SK-N-SH (cell line): ENCODE results near the gene IL16. TPM values are rescaled to one million over a fixed set of nuclear protein-coding genes. Genes with fewer than 3 reads are reported as not detected.

ENCODE experiments used
- CTCF ChIA-PET: fragments of 300-600, 350-600 bp; formaldehyde crosslinking; extraction: SDS; loops from one replicate; lab custom pipeline; 2021; lab: Yijun Ruan, JAX
- POLR2A ChIA-PET: fragments of 350-600 bp; sonication (Branson Sonifier 250); formaldehyde crosslinking; extraction: SDS; loops from one replicate; lab custom pipeline; 2020; ENCODE audit warnings: antibody characterized with exemption, inconsistent platforms; lab: Yijun Ruan, JAX
- DNase-seq: peaks from one replicate; pipeline ENCODE4 v3.0.0; 2012
- H2AFZ ChIP-seq: fragments of 200-600 bp; sonication (generic); 2 replicates; pipeline ENCODE4 v1.8.1; 2016; ENCODE audit warnings: antibody characterized with exemption, mild to moderate bottlenecking, low read depth
- H3F3A ChIP-seq: fragments of 200-600 bp; sonication (generic); replicated peaks from 2 replicates; pipeline ENCODE3; 2016; ENCODE audit warnings: antibody characterized with exemption, mild to moderate bottlenecking; ENCODE audit not compliant: insufficient read depth
- H3K27ac ChIP-seq, 2 experiments: fragments of 200-500 bp in 1 of 2; fragments of 200-600 bp in 1 of 2; sonication (Bioruptor generic) in 1 of 2; sonication (generic), shearing (Covaris generic) in 1 of 2; 2 replicates each; pipeline versions ENCODE4 v1.5.1 to v1.6.1; 2014 to 2016; ENCODE audit warnings: low read depth in 2 of 2, inconsistent platforms in 1 of 2, low read length in 1 of 2, mild to moderate bottlenecking in 1 of 2, mixed read lengths in 1 of 2
- H3K27me3 ChIP-seq: fragments of 200-600 bp; sonication (generic), shearing (Covaris generic); 2 replicates; pipeline ENCODE4 v1.6.1; 2016; ENCODE audit warnings: mixed run types; ENCODE audit not compliant: insufficient read depth
- H3K36me3 ChIP-seq, 2 experiments: fragments of 200-500 bp in 1 of 2; fragments of 200-600 bp in 1 of 2; sonication (Bioruptor generic) in 1 of 2; sonication (generic) in 1 of 2; replicated peaks in 1 of 2; 2 replicates each; pipeline versions ENCODE3 to v1.5.1; 2014 to 2016; ENCODE audit warnings: low read length in 1 of 2, mild to moderate bottlenecking in 1 of 2; ENCODE audit not compliant: insufficient read depth in 2 of 2, control insufficient read depth in 1 of 2
- H3K4me1 ChIP-seq, 2 experiments: fragments of 200-500 bp in 1 of 2; fragments of 200-600 bp in 1 of 2; sonication (Bioruptor generic) in 1 of 2; sonication (generic), shearing (Covaris generic) in 1 of 2; 2 replicates each; pipeline versions ENCODE4 v1.5.1 to v1.6.1; 2014 to 2016; ENCODE audit warnings: low read depth in 1 of 2, low read length in 1 of 2, mixed run types in 1 of 2; ENCODE audit not compliant: insufficient read depth in 2 of 2, control insufficient read depth in 1 of 2
- H3K4me2 ChIP-seq: fragments of 200-600 bp; sonication (generic), shearing (Covaris generic); 2 replicates; pipeline ENCODE4 v1.6.1; 2017; ENCODE audit warnings: mixed run types
- H3K4me3 ChIP-seq, 2 experiments: fragments of 200-500 bp in 1 of 2; fragments of 200-600 bp in 1 of 2; sonication (Bioruptor generic) in 1 of 2; sonication (generic), shearing (Covaris generic) in 1 of 2; 2 replicates each; pipeline versions ENCODE4 v1.5.1 to v1.8.1; 2014 to 2016; ENCODE audit warnings: low read depth in 2 of 2, inconsistent platforms in 1 of 2, low read length in 1 of 2, mild to moderate bottlenecking in 1 of 2, mixed read lengths in 1 of 2, moderate library complexity in 1 of 2
- H3K79me2 ChIP-seq: fragments of 200-600 bp; sonication (generic); 2 replicates; pipeline ENCODE4 v1.8.1; 2017; ENCODE audit warnings: mild to moderate bottlenecking; ENCODE audit not compliant: insufficient read depth
- H3K9ac ChIP-seq: fragments of 200-600 bp; sonication (generic); 2 replicates; pipeline ENCODE4 v1.6.1; 2017; ENCODE audit warnings: mixed run types
- H3K9me2 ChIP-seq: fragments of 200-600 bp; sonication (generic); 2 replicates; pipeline ENCODE4 v1.6.1; 2017; ENCODE audit warnings: mixed run types
- H3K9me3 ChIP-seq: fragments of 200-600 bp; sonication (generic); 2 replicates; pipeline ENCODE4 v1.6.1; 2017; ENCODE audit warnings: mixed run types, mild to moderate bottlenecking, moderate library complexity
- H4K20me1 ChIP-seq: fragments of 200-600 bp; sonication (generic); 2 replicates; pipeline ENCODE4 v1.6.1; 2017; ENCODE audit warnings: mild to moderate bottlenecking, mixed run types; ENCODE audit not compliant: insufficient read depth
- ELF1 ChIP-seq: IDR thresholded peaks from 2 replicates; pipeline ENCODE4 v1.4.0; 2012
- EP300 ChIP-seq, 2 experiments: IDR thresholded peaks; 2 replicates each; pipeline versions ENCODE4 v1.4.0 to v1.6.1; 2012; ENCODE audit warnings: borderline replicate concordance in 1 of 2, low read depth in 1 of 2, low read length in 1 of 2
- FOSL2 ChIP-seq: IDR thresholded peaks from 2 replicates; pipeline ENCODE4 v1.4.0; 2012; ENCODE audit warnings: low read depth, mild to moderate bottlenecking, moderate library complexity, borderline replicate concordance
- FOXJ3 ChIP-seq: sonication (generic); formaldehyde crosslinking; IDR thresholded peaks from 2 replicates; pipeline ENCODE4 v1.5.1; 2020; ENCODE audit warnings: mild to moderate bottlenecking, missing genetic modification reagents
- FOXM1 ChIP-seq: IDR thresholded peaks from 2 replicates; pipeline ENCODE4 v1.4.0; 2012; ENCODE audit warnings: low read depth, mild to moderate bottlenecking
- GABPA ChIP-seq: IDR thresholded peaks from 2 replicates; pipeline ENCODE4 v1.4.0; 2012; ENCODE audit warnings: low read depth, mild to moderate bottlenecking
- GATA2 ChIP-seq: sonication (generic); formaldehyde crosslinking; IDR thresholded peaks from 2 replicates; pipeline ENCODE4 v1.5.0; 2020; ENCODE audit warnings: mild to moderate bottlenecking, missing genetic modification reagents
- MEF2A ChIP-seq: IDR thresholded peaks from 2 replicates; pipeline ENCODE4 v1.4.0; 2012; ENCODE audit warnings: low read depth, borderline replicate concordance
- MXI1 ChIP-seq: IDR thresholded peaks from 2 replicates; pipeline ENCODE4 v1.6.1; 2012; ENCODE audit warnings: mild to moderate bottlenecking, low read depth, low read length, improper control_type of control experiment
- NFIC ChIP-seq: IDR thresholded peaks from 2 replicates; pipeline ENCODE4 v1.4.0; 2012; ENCODE audit warnings: borderline replicate concordance
- POLR2AphosphoS5 ChIP-seq: IDR thresholded peaks from 2 replicates; pipeline ENCODE4 v1.6.1; 2012; ENCODE audit warnings: low read depth, low read length
- RAD21 ChIP-seq: IDR thresholded peaks from 2 replicates; pipeline ENCODE4 v1.6.1; 2012; ENCODE audit warnings: mild to moderate bottlenecking, low read length
- SIN3A ChIP-seq: IDR thresholded peaks from 2 replicates; pipeline ENCODE4 v1.6.1; 2012; ENCODE audit warnings: low read depth, mild to moderate bottlenecking, low read length, moderate library complexity, borderline replicate concordance
- TAF1 ChIP-seq: IDR thresholded peaks from 2 replicates; pipeline ENCODE4 v1.6.1; 2012; ENCODE audit warnings: low read depth, mild to moderate bottlenecking, low read length, moderate library complexity, borderline replicate concordance
- WGBS: methylation state at CpG from one replicate; pipeline ENCODE4 v1.1.6; 2017; ENCODE audit warnings: low lambda C conversion rate; 5-methylcytosine and 5-hydroxymethylcytosine counted together
- polyA plus RNA-seq, 3 experiments: library from polyadenylated mRNA; depleted of rRNA; stranded (reverse); fragments of >200 nt; gene quantifications; 2 replicates each; pipeline ENCODE4 v1.2.3, GENCODE V29; 2012
- TF ChIP-seq, protein P1 (sequence below): IDR thresholded peaks from 2 replicates; pipeline ENCODE4 v1.4.0; 2012; ENCODE audit warnings: low read depth, borderline replicate concordance
- TF ChIP-seq, protein P2 (sequence below): IDR thresholded peaks from 2 replicates; pipeline ENCODE4 v1.4.0; 2012; ENCODE audit warnings: low read depth
- TF ChIP-seq, protein P3 (sequence below): IDR thresholded peaks from 2 replicates; pipeline ENCODE4 v1.4.0; 2012; ENCODE audit warnings: low read depth, borderline replicate concordance
- TF ChIP-seq, protein P4 (sequence below): fragments of 150-350 bp; IDR thresholded peaks from 2 replicates; pipeline ENCODE4 v1.6.1; 2017; ENCODE audit warnings: antibody characterized with exemption, low read length, low read depth, borderline replicate concordance
- TF ChIP-seq, protein P5 (sequence below): IDR thresholded peaks from 2 replicates; pipeline ENCODE4 v1.6.1; 2012; ENCODE audit warnings: mild to moderate bottlenecking, low read depth, low read length, moderate library complexity

The IL16 gene
- polyA plus RNA-seq, 1 of the 3 experiments (the other 2 are of a cell fraction): not detected

DNA sequence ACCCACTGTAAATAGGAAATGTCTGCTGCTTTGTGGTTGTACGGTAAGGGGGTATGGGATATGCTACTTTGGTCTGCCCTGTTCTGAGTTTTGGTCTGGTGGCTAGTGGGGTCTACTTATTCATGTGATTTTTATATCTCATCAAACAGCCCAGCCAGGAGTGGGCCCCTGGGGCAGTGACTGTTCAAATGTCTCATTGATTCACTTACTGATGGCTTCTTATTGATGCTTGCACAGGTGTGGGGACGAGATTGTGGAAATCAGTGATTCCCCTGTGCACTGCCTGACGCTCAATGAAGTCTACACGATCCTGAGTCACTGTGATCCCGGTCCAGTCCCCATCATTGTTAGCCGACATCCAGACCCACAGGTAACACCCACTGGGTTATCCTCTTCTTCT, 88.8 kb downstream of the IL16 start:
- Histone ChIP-seq H3K79me2 (no peaks in the 10 kb centered on the region), H3K36me3 (no peaks in the 10 kb centered on the region), H3K9me3 (no peaks in the 10 kb centered on the region), H4K20me1 (no peaks in the 10 kb centered on the region), H3K27me3 (peaks cover 29% of the 10 kb centered on the region), H3F3A (no peaks in the 10 kb centered on the region), H3K27ac (no peak overlapping the region), H2AFZ (no peak overlapping the region), H3K9ac (no peak overlapping the region), H3K4me3 (no peak overlapping the region), H3K4me1 (no peaks in the 10 kb centered on the region), H3K4me2 (no peak overlapping the region), H3K9me2 (no peaks in the 10 kb centered on the region)
- TF ChIP-seq, protein P1, sequence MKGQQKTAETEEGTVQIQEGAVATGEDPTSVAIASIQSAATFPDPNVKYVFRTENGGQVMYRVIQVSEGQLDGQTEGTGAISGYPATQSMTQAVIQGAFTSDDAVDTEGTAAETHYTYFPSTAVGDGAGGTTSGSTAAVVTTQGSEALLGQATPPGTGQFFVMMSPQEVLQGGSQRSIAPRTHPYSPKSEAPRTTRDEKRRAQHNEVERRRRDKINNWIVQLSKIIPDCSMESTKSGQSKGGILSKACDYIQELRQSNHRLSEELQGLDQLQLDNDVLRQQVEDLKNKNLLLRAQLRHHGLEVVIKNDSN: no peak
- TF ChIP-seq, protein P2, sequence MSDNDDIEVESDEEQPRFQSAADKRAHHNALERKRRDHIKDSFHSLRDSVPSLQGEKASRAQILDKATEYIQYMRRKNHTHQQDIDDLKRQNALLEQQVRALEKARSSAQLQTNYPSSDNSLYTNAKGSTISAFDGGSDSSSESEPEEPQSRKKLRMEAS: no peak
- no peak for TF ChIP-seq ELF1
- no peak for TF ChIP-seq SIN3A
- TF ChIP-seq GATA2 (CRISPR knock-in tag): no peak
- TF ChIP-seq MXI1: no peak
- TF ChIP-seq, protein P3, sequence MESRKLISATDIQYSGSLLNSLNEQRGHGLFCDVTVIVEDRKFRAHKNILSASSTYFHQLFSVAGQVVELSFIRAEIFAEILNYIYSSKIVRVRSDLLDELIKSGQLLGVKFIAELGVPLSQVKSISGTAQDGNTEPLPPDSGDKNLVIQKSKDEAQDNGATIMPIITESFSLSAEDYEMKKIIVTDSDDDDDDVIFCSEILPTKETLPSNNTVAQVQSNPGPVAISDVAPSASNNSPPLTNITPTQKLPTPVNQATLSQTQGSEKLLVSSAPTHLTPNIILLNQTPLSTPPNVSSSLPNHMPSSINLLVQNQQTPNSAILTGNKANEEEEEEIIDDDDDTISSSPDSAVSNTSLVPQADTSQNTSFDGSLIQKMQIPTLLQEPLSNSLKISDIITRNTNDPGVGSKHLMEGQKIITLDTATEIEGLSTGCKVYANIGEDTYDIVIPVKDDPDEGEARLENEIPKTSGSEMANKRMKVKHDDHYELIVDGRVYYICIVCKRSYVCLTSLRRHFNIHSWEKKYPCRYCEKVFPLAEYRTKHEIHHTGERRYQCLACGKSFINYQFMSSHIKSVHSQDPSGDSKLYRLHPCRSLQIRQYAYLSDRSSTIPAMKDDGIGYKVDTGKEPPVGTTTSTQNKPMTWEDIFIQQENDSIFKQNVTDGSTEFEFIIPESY: no peak
- no peak for TF ChIP-seq RAD21
- no peak for TF ChIP-seq TAF1
- TF ChIP-seq POLR2AphosphoS5: no peak
- TF ChIP-seq, protein P4, sequence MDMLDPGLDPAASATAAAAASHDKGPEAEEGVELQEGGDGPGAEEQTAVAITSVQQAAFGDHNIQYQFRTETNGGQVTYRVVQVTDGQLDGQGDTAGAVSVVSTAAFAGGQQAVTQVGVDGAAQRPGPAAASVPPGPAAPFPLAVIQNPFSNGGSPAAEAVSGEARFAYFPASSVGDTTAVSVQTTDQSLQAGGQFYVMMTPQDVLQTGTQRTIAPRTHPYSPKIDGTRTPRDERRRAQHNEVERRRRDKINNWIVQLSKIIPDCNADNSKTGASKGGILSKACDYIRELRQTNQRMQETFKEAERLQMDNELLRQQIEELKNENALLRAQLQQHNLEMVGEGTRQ: no peak
- no peak for TF ChIP-seq FOSL2
- no peak for TF ChIP-seq MEF2A
- TF ChIP-seq, protein P5, sequence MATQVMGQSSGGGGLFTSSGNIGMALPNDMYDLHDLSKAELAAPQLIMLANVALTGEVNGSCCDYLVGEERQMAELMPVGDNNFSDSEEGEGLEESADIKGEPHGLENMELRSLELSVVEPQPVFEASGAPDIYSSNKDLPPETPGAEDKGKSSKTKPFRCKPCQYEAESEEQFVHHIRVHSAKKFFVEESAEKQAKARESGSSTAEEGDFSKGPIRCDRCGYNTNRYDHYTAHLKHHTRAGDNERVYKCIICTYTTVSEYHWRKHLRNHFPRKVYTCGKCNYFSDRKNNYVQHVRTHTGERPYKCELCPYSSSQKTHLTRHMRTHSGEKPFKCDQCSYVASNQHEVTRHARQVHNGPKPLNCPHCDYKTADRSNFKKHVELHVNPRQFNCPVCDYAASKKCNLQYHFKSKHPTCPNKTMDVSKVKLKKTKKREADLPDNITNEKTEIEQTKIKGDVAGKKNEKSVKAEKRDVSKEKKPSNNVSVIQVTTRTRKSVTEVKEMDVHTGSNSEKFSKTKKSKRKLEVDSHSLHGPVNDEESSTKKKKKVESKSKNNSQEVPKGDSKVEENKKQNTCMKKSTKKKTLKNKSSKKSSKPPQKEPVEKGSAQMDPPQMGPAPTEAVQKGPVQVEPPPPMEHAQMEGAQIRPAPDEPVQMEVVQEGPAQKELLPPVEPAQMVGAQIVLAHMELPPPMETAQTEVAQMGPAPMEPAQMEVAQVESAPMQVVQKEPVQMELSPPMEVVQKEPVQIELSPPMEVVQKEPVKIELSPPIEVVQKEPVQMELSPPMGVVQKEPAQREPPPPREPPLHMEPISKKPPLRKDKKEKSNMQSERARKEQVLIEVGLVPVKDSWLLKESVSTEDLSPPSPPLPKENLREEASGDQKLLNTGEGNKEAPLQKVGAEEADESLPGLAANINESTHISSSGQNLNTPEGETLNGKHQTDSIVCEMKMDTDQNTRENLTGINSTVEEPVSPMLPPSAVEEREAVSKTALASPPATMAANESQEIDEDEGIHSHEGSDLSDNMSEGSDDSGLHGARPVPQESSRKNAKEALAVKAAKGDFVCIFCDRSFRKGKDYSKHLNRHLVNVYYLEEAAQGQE: no peak
- TF ChIP-seq GABPA: no peak
- no peak for TF ChIP-seq FOXM1
- no peak for TF ChIP-seq EP300 (IDR thresholded peaks at IDR 0.05; ENCODE audit: borderline replicate concordance in 1 of 2, low read depth in 1 of 2, low read length in 1 of 2)
- no peak for TF ChIP-seq NFIC
- TF ChIP-seq FOXJ3 (CRISPR knock-in tag): no peak
- 47% methylated on average over 6 of the region's 6 CpGs for WGBS
- CTCF ChIA-PET: interaction anchor here (2.5 kb wide), 1 partner anchor 10 kb away, joined by 19 read pairs; no protein-coding TSS in a partner anchor
- POLR2A ChIA-PET: no interaction called here
- no peak for DNase-seq
